GM12892 (cell line): ENCODE results near the gene PLK1.

Experiments used
- POLR2A ChIP-seq: IDR thresholded peaks from 2 replicates; pipeline ENCODE4 v1.6.1; 2011; ENCODE audit warnings: low read depth, low read length, control low read depth
- POLR2AphosphoS5 ChIP-seq: IDR thresholded peaks from 2 replicates; pipeline ENCODE4 v1.6.1; 2011; ENCODE audit warnings: low read depth, low read length, control low read depth
- TAF1 ChIP-seq: IDR thresholded peaks from 2 replicates; pipeline ENCODE4 v1.6.1; 2011; ENCODE audit warnings: low read depth, mild to moderate bottlenecking, control low read depth, low read length, borderline replicate concordance

DNA sequence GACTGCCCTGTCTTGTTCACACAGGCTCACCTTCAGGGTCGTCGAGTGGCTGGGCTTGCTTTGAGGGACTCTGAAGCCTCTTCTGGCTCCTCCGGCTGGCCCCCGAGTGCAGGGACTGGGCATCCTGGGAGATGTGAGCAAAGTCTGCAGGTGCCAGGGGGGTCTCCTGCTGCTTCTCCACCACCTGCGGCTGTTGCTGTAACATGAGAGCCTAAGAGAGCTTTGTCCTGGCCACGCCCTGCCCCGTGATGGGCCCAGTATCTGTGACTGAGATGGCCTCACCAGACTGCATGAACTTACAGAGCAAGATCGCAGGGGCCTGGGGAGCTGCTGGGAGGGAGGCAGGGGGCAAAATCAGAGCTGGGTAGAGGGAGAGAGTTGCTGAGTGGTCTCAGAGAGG is 21.8 kb downstream of the PLK1 start:
- TF ChIP-seq TAF1 (no peak), POLR2A (no peak), POLR2AphosphoS5 (no peak)
